ENCODE results near the gene N4BP2L1.

N4BP2L1 gene

DNA sequence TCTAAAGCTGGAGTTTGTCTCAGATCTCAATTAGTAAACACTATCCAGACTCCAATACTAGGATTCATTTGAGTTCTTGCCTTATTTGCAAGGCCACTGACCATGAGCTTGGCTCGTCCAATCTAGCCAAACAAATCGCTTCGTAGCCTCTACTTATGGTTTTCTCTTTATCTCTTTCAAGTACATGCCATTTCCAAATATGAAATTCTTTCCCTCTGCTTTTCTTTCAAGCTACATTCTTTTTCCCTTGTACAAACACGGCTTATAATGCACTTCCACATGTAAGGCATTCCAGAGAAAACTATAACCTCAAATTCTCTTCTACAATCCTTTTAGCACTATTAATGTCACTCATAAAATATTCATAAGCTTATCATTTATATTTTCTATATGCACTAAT, 10.9 kb upstream of the N4BP2L1 start:
- no peak overlapping the region for H3K9ac ChIP-seq (ENCODE audit: low read length)
- TF ChIP-seq, protein P1, sequence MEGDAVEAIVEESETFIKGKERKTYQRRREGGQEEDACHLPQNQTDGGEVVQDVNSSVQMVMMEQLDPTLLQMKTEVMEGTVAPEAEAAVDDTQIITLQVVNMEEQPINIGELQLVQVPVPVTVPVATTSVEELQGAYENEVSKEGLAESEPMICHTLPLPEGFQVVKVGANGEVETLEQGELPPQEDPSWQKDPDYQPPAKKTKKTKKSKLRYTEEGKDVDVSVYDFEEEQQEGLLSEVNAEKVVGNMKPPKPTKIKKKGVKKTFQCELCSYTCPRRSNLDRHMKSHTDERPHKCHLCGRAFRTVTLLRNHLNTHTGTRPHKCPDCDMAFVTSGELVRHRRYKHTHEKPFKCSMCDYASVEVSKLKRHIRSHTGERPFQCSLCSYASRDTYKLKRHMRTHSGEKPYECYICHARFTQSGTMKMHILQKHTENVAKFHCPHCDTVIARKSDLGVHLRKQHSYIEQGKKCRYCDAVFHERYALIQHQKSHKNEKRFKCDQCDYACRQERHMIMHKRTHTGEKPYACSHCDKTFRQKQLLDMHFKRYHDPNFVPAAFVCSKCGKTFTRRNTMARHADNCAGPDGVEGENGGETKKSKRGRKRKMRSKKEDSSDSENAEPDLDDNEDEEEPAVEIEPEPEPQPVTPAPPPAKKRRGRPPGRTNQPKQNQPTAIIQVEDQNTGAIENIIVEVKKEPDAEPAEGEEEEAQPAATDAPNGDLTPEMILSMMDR (IDR thresholded peaks at IDR 0.05; ENCODE audit: insufficient read depth, low read length, poor library complexity, severe bottlenecking), result no peak
- no peak for TF ChIP-seq EZH2phosphoT487 (conservative IDR thresholded peaks at IDR 0.05; ENCODE audit: low read length)
- H4K20me1 ChIP-seq (ENCODE audit: low read depth, low read length), result no peaks in the 10 kb centered on the region
- H3K9me2 ChIP-seq (replicated peaks; ENCODE audit: insufficient read depth, low read length), result no peaks in the 10 kb centered on the region
- H3K27ac ChIP-seq (ENCODE audit: low read depth, low read length), result no peak overlapping the region
- no peak overlapping the region for H2AFZ ChIP-seq (ENCODE audit: low read depth, low read length, severe bottlenecking)
- H3K4me3 ChIP-seq (ENCODE audit: insufficient read depth, low read length, poor library complexity, severe bottlenecking), result no peak overlapping the region
- no peaks in the 10 kb centered on the region for H3K27me3 ChIP-seq (ENCODE audit: low read length)
- H3K79me2 ChIP-seq (ENCODE audit: insufficient read depth, low read length), result no peaks in the 10 kb centered on the region
- H3K4me2 ChIP-seq (ENCODE audit: low read depth, low read length, poor library complexity, severe bottlenecking), result no peak overlapping the region
- H3K36me3 ChIP-seq (ENCODE audit: low read length), result no peaks in the 10 kb centered on the region
- H3F3A ChIP-seq (ENCODE audit: insufficient read depth), result no peaks in the 10 kb centered on the region
- no peaks in the 10 kb centered on the region for H3K9me3 ChIP-seq (ENCODE audit: insufficient read depth, low read length)

DNA sequence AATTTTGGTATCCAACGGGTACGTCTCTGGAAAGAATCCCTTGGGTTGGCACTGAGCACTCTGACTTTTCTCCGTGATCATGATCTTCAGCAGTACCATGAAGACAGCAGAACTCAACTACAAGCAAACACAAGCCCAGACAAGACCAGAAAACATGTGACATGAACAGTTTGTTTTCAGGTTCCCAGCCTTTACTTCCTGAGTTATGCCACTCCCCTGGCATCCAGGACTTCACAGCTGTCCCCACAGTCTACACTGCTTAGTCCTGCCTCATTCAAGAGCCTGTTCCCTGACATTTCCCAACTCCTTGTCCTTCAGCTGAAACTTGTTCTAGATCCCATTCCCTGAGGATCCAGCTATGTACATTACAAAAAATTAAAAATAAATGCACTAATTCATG, 4.9 kb upstream of the N4BP2L1 start:
- Histone ChIP-seq H2AFZ (ENCODE audit: low read depth, low read length, severe bottlenecking) (no peak overlapping the region), H3K9ac (ENCODE audit: low read length) (no peak overlapping the region), H3F3A (ENCODE audit: insufficient read depth) (0 out of 2 replicates have a peak, but pooled peaks cover 3% of the 10 kb centered on the region), H3K9me3 (ENCODE audit: insufficient read depth, low read length) (no peaks in the 10 kb centered on the region), H3K4me2 (ENCODE audit: low read depth, low read length, poor library complexity, severe bottlenecking) (no peak overlapping the region), H3K4me3 (ENCODE audit: insufficient read depth, low read length, poor library complexity, severe bottlenecking) (no peak overlapping the region), H3K9me2 (replicated peaks; ENCODE audit: insufficient read depth, low read length) (no peaks in the 10 kb centered on the region), H3K36me3 (ENCODE audit: low read length) (no peaks in the 10 kb centered on the region), H4K20me1 (ENCODE audit: low read depth, low read length) (no peaks in the 10 kb centered on the region), H3K27ac (ENCODE audit: low read depth, low read length) (no peak overlapping the region), H3K79me2 (ENCODE audit: insufficient read depth, low read length) (no peaks in the 10 kb centered on the region), H3K27me3 (ENCODE audit: low read length) (no peaks in the 10 kb centered on the region)
- TF ChIP-seq, protein P1 (IDR thresholded peaks at IDR 0.05; ENCODE audit: insufficient read depth, low read length, poor library complexity, severe bottlenecking), result no peak
- no peak for TF ChIP-seq EZH2phosphoT487 (conservative IDR thresholded peaks at IDR 0.05; ENCODE audit: low read length)

GRCh38 chr13:32431361-32431760, 3.4 kb upstream of the N4BP2L1 start:
- Histone ChIP-seq H2AFZ (ENCODE audit: low read depth, low read length, severe bottlenecking) (no peak overlapping the region), H3K4me3 (ENCODE audit: insufficient read depth, low read length, poor library complexity, severe bottlenecking) (no peak overlapping the region), H4K20me1 (ENCODE audit: low read depth, low read length) (no peaks in the 10 kb centered on the region), H3K36me3 (ENCODE audit: low read length) (no peaks in the 10 kb centered on the region), H3K9ac (ENCODE audit: low read length) (no peak overlapping the region), H3K27ac (ENCODE audit: low read depth, low read length) (no peak overlapping the region), H3K9me3 (ENCODE audit: insufficient read depth, low read length) (no peaks in the 10 kb centered on the region), H3K4me2 (ENCODE audit: low read depth, low read length, poor library complexity, severe bottlenecking) (no peak overlapping the region), H3K9me2 (replicated peaks; ENCODE audit: insufficient read depth, low read length) (no peaks in the 10 kb centered on the region), H3K27me3 (ENCODE audit: low read length) (no peaks in the 10 kb centered on the region), H3F3A (ENCODE audit: insufficient read depth) (0 out of 2 replicates have a peak, but pooled peaks cover 3% of the 10 kb centered on the region), H3K79me2 (ENCODE audit: insufficient read depth, low read length) (no peaks in the 10 kb centered on the region)
- no peak for TF ChIP-seq EZH2phosphoT487 (conservative IDR thresholded peaks at IDR 0.05; ENCODE audit: low read length)
- TF ChIP-seq, protein P1 (IDR thresholded peaks at IDR 0.05; ENCODE audit: insufficient read depth, low read length, poor library complexity, severe bottlenecking), result no peak

Data from SU-DHL-6 (cell line).